Measurements from ENCODE around the gene ATRNL1. TPM values are rescaled to one million over a fixed set of nuclear protein-coding genes. Genes with fewer than 3 reads are reported as not detected.

ATRNL1 gene
- total RNA-seq, 1 experiment from 2014 or later = 1.3 TPM

DNA sequence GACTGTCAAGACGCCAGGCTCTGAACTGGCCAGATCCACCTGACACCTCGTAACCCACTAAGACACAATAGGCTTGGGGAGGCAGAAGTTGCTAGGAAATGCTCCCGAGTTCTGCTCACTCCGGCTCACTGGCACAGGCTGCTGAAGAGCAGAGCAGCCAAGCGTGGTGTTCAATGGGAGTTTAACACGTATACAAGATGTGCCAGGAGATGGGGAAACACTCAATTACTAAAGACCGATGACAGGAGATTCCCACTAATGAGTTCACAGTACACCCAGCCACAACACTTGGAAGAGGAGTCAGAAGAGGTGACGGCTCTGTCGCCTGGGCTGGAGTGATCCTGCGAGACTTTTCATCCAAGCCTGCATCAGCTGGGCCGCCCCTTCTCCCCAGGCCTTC is 876.4 kb downstream of the ATRNL1 start:
- no peaks in the 10 kb centered on the region for H4K20me1 ChIP-seq (ENCODE audit: insufficient read depth)
- ChIA-PET POLR2A (no interaction called here), CTCF (no interaction called here), RAD21 (ENCODE audit: low non-redundant PET in 1 of 2, low total read pairs in 2 of 2, uncharacterized antibody in 2 of 2, unreplicated experiment in 2 of 2) (no interaction called here)
- H3K27me3 ChIP-seq (ENCODE audit: insufficient read depth, low read length) = peaks cover 36% of the 10 kb centered on the region; the same call in 1 of the 2 replicates
- TF ChIP-seq ZFX (IDR thresholded peaks at IDR 0.05) (no peak), RAD21 (IDR thresholded peaks at IDR 0.05; ENCODE audit: low read depth) (no peak), POLR2A (IDR thresholded peaks at IDR 0.05; ENCODE audit: borderline replicate concordance, extremely low read depth, insufficient read depth, insufficient read length) (no peak), JUND (IDR thresholded peaks at IDR 0.05) (no peak), SIN3A (IDR thresholded peaks at IDR 0.05; ENCODE audit: low read depth) (no peak), ELF1 (IDR thresholded peaks at IDR 0.05; ENCODE audit: borderline replicate concordance, low read depth) (no peak), ZBTB33 (IDR thresholded peaks at IDR 0.05; ENCODE audit: extremely low read depth, insufficient replicate concordance, low read length) (no peak), EZH2 (IDR thresholded peaks at IDR 0.05) (no peak), YY1 (IDR thresholded peaks at IDR 0.05; ENCODE audit: extremely low read depth, insufficient replicate concordance, low read depth, low read length) (no peak)
- TF ChIP-seq, protein P1, sequence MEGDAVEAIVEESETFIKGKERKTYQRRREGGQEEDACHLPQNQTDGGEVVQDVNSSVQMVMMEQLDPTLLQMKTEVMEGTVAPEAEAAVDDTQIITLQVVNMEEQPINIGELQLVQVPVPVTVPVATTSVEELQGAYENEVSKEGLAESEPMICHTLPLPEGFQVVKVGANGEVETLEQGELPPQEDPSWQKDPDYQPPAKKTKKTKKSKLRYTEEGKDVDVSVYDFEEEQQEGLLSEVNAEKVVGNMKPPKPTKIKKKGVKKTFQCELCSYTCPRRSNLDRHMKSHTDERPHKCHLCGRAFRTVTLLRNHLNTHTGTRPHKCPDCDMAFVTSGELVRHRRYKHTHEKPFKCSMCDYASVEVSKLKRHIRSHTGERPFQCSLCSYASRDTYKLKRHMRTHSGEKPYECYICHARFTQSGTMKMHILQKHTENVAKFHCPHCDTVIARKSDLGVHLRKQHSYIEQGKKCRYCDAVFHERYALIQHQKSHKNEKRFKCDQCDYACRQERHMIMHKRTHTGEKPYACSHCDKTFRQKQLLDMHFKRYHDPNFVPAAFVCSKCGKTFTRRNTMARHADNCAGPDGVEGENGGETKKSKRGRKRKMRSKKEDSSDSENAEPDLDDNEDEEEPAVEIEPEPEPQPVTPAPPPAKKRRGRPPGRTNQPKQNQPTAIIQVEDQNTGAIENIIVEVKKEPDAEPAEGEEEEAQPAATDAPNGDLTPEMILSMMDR (IDR thresholded peaks at IDR 0.05 in 2 of 3, conservative IDR thresholded peaks at IDR 0.05 in 1 of 3; ENCODE audit: borderline replicate concordance in 1 of 3, insufficient read depth in 1 of 3, low read depth in 2 of 3, low read length in 2 of 3) = no peak
- TF ChIP-seq, protein P2, sequence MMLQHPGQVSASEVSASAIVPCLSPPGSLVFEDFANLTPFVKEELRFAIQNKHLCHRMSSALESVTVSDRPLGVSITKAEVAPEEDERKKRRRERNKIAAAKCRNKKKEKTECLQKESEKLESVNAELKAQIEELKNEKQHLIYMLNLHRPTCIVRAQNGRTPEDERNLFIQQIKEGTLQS (IDR thresholded peaks at IDR 0.05) = no peak
- intact Hi-C loops (cut with micrococcal nuclease) = no loop called here
- no peak overlapping the region for H3K27ac ChIP-seq (ENCODE audit: low read depth, low read length)
- no peak overlapping the region for H2AFZ ChIP-seq (ENCODE audit: low read depth, low read length, poor library complexity, severe bottlenecking)
- BruUV-seq (replicated peaks) = no TSS peak
- H3K4me3 ChIP-seq (replicated peaks in 1 of 2; ENCODE audit: low read depth in 1 of 2, low read length in 2 of 2) = no peak overlapping the region
- DNase-seq (ENCODE audit: low read depth, low spot score) (no peak), ATAC-seq (no peak)
- no peaks in the 10 kb centered on the region for H3K36me3 ChIP-seq (ENCODE audit: control insufficient read depth in 1 of 2, insufficient read depth in 2 of 2, low read length in 2 of 2)
- H3K9me2 ChIP-seq (ENCODE audit: insufficient read depth) = no peaks in the 10 kb centered on the region
- no peaks in the 10 kb centered on the region for H3K9me3 ChIP-seq (ENCODE audit: control insufficient read depth in 1 of 2, insufficient read depth in 1 of 2, low read depth in 1 of 2, low read length in 2 of 2)
- no peaks in the 10 kb centered on the region for H3K79me2 ChIP-seq (ENCODE audit: insufficient read depth, low read length)
- no peak overlapping the region for H3K4me2 ChIP-seq (ENCODE audit: low read length)
- H3K9ac ChIP-seq (ENCODE audit: low read length) = no peak overlapping the region
- H3K4me1 ChIP-seq (ENCODE audit: control insufficient read depth in 1 of 2, insufficient read depth in 2 of 2, low read length in 2 of 2) = no peaks in the 10 kb centered on the region
